GM18498 (cell line): ENCODE measurements around the gene ZNF513.
"Not testable (repeated sequence)": the region's sequence is repeated elsewhere in the genome, so short reads cannot be mapped to it uniquely, and the experiment has no call there.

Experiments
- ATAC-seq: cut with Tn5 transposase; IDR thresholded peaks from one replicate; pipeline ENCODE4 v1.9.1; 2021; ENCODE audit warnings: mild to moderate bottlenecking, moderate library complexity; ENCODE audit not compliant: unreplicated experiment

Gene ZNF513

DNA sequence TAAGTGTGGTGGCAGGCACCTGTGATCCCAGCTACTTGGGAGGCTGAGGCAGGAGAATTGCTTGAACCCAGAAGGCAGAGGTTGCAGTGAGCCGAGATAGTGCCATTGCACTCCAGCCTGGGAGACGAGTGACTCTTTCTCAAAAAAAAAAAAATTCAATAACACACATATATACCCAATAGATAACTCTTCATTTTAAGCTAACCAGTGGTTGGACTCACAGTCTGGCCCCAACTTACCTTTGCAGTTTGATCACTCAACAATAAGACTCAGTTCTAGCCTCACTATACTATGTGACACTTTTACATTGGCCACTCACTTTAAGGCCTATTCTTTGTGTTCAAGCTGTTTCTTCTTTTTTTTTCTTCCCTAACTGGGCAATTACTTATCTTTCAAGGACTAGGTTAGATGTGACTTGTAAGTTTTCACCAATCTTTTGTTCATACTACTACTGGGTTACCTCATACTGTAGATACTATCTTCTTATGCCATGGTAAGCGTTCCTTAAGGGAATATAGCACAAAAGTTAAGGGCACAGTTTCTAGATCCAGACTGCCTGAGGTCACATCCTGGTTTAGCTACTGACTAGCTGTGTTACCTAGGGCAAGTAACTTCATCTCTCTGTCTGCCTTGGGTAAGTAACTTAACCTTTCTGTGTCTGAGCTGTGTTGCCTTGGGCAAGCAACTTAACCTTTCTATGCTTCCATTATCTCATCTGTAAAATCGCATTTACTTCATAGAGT is 17.7 kb downstream of the ZNF513 start:
- no peak for ATAC-seq

GRCh38 chr2:27356382-27357181 is 24.0 kb downstream of the ZNF513 start, which contains the start of gene GTF3C2:
Gene GTF3C2, minus strand, starts transcription at chr2:27356764. Its CDS starts 13,210 bp downstream, at chr2:27343554.
- peak; percentile 90 for ATAC-seq

DNA sequence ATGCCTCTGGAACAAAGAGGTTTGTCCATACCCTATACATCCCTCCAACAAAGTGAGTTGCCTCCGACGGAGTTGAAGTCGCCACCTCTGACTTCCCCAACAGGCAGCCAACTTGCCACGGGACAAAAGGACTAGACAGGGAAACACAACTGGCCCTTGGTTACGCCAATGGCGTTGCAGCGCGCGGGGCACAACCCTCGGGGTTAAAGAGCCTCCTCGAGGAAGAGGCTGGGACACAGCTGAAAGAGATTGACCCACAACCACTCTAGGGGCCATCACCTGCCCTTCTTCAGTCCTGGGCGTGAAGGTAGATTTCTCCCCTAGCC is 24.5 kb downstream of the ZNF513 start:
- peak; percentile 40 for ATAC-seq

DNA sequence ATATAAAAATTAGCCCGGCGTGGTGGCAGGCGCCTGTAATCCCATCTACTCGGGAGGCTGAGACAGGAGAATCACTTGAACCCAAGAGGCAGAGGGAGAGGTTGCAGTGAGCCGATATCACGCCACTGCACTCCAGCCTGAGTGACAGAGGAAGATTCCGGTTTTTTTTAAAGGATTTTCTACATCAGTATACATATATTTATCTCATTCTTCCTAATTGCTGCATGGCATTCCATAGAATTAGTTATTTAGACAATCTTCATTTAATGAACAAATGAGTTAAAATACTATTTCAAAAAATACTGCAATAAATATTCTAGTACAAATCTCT is 26.0 kb downstream of the ZNF513 start:
- no peak for ATAC-seq

DNA sequence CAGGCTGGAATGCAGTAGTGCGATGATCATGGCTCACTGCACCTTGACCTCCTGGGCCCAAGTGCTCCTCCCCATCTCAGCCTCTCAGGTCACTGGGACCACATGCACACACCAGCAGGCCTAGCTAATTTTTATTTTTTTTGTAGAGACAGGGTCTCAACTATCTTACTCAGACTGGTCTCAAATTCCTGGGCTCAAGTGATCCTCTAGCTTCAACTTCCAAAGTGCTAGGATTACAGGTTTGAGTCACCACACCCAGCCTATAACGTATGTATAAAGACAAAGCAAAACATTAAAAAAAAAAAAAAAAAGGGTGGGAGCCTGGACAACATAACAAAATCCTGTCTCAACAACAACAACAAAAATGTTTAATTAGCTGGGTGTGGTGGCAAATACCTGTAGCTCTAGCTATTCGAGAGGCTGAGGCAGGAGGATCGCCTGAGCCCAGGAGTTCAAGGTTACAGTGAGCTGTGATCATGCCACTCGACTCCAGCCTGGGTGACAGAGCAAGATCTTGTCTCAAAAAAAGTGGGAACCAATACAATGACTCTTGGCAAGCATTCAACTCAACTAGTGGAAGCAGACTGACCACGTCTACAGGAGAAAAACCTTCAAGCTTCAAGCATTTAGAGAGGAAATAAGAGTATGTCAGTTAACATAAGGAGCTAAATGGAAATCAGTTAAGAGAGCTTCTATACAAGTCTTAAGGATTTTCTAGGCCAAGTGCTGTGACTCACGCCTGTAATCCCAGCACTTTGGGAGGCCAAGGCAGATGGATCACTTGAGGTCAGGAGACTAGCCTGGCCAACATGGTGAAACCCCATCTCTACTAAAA is 26.6 kb downstream of the ZNF513 start:
- no peak for ATAC-seq

DNA sequence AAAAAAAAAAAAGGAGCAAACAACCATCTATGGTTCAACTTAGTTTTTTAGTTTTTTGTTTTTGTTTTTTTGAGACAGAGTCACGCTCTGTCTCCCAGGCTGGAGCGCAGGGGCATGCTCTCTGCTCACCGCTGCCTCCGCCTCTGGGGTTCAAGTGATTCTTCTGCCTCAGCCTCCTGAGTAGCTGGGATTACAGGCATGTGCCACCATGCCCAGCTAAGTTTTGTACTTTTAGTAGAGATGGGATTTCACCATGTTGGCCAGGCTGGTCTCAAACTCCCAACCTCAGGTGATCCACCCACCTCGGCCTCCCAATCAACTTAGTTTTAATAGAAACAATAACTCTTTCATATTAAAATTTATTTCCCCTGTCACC is 27.2 kb downstream of the ZNF513 start:
- ATAC-seq = not testable (repeated sequence)

GRCh38 chr2:27351802-27352598 is 28.5 kb downstream of the ZNF513 start:
- ATAC-seq = no peak

- ATAC-seq = no peak
These were observed 30.3 kb downstream of the ZNF513 start for GRCh38 chr2:27350106-27350693.

DNA sequence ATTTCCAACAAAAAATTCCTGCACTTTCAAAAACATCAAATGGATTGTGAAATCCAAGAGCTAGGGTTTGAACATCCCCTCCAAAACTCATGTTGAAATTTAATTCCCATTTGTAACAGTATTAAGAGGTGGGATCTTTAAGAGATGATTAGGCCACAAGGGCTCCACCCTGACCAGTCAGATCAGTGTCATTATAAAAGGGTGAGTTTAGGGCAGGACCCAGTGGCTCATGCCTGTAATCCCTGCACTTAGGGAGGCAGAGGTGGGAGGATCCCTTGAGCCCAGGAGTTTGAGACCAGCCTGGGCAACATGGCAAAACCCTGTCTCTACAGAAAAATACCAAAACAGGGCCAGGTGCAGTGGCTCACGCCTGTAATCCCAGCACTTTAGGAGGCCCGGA is 32.9 kb downstream of the ZNF513 start:
- no peak for ATAC-seq

- ATAC-seq = no peak
These were observed 44.4 kb downstream of the ZNF513 start for GRCh38 chr2:27336173-27336572.

DNA sequence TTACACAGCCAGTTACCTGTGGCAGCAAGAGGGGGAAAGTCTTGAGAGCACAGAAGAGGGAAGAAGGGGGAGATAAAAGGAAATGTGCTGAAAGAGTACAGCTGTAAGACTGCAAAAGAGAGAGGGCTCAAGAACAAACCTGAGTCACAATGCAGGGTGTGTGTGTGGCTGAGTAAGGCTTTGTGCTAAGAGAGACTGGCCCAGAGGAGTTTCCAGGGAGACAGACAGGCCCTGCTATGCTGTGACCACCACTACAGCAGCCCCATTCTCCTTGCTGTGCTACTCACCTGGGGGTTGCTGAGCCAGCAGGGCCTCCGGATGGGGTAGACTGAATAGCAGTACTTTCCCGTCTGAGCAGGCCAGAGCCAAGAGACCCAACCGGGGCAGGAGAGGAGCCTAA is 45.2 kb downstream of the ZNF513 start:
- ATAC-seq = no peak
